IPS-11a (cell line): Measurements from ENCODE around the gene LRIG2.
"Not testable (repeated sequence)": the region's sequence is repeated elsewhere in the genome, so short reads cannot be mapped to it uniquely, and the experiment has no call there.

Experiments used
- H3K4me3 ChIP-seq: one replicate; pipeline ENCODE4 v1.5.1; 2013; ENCODE audit warnings: low read depth, low read length, control low read depth

Gene LRIG2

GRCh38 chr1:113058941-113059706, 13.9 kb upstream of the LRIG2 start:
- H3K4me3 ChIP-seq = no peak overlapping the region

GRCh38 chr1:113063456-113063855, 9.5 kb upstream of the LRIG2 start:
- not testable (repeated sequence) for H3K4me3 ChIP-seq

GRCh38 chr1:113072141-113072756, 749 bp upstream of the LRIG2 start:
- peak overlapping the region; percentile 42 for H3K4me3 ChIP-seq

GRCh38 chr1:113073479-113073950, 517 bp downstream of the LRIG2 start:
- peak overlapping the region; percentile 91 for H3K4me3 ChIP-seq

GRCh38 chr1:113074237-113074636, 1.2 kb downstream of the LRIG2 start:
- H3K4me3 ChIP-seq = peak overlapping the region; percentile 91

- H3K4me3 ChIP-seq = not testable (repeated sequence)
Observed at GRCh38 chr1:113077978-113078377, 5.0 kb downstream of the LRIG2 start.

GRCh38 chr1:113086541-113086940, 13.5 kb downstream of the LRIG2 start:
- no peak overlapping the region for H3K4me3 ChIP-seq

GRCh38 chr1:113088972-113089371, 16.0 kb downstream of the LRIG2 start:
- no peak overlapping the region for H3K4me3 ChIP-seq

- H3K4me3 ChIP-seq = no peak overlapping the region
Observed at GRCh38 chr1:113090051-113090450, 17.1 kb downstream of the LRIG2 start.

- H3K4me3 ChIP-seq = no peak overlapping the region
Observed at GRCh38 chr1:113091988-113092594, 19.1 kb downstream of the LRIG2 start.

- H3K4me3 ChIP-seq = no peak overlapping the region
Observed at GRCh38 chr1:113094506-113094905, 21.5 kb downstream of the LRIG2 start.

- H3K4me3 ChIP-seq = no peak overlapping the region
Observed at GRCh38 chr1:113095790-113096455, 22.9 kb downstream of the LRIG2 start.

- H3K4me3 ChIP-seq = no peak overlapping the region
Observed at GRCh38 chr1:113096493-113096892, 23.5 kb downstream of the LRIG2 start.

GRCh38 chr1:113101588-113101987, 28.6 kb downstream of the LRIG2 start:
- no peak overlapping the region for H3K4me3 ChIP-seq

GRCh38 chr1:113103048-113103447, 30.1 kb downstream of the LRIG2 start:
- H3K4me3 ChIP-seq = no peak overlapping the region

GRCh38 chr1:113103977-113104376, 31.0 kb downstream of the LRIG2 start:
- H3K4me3 ChIP-seq = no peak overlapping the region

- H3K4me3 ChIP-seq = no peak overlapping the region
Observed at GRCh38 chr1:113106910-113107309, 33.9 kb downstream of the LRIG2 start.

GRCh38 chr1:113109908-113110554, 37.0 kb downstream of the LRIG2 start:
- H3K4me3 ChIP-seq = no peak overlapping the region

GRCh38 chr1:113118266-113118665, 45.3 kb downstream of the LRIG2 start:
- H3K4me3 ChIP-seq = no peak overlapping the region

- no peak overlapping the region for H3K4me3 ChIP-seq
Observed at GRCh38 chr1:113123737-113124136, 50.7 kb downstream of the LRIG2 start.

GRCh38 chr1:113124366-113124765, 51.4 kb downstream of the LRIG2 start:
- H3K4me3 ChIP-seq = no peak overlapping the region
